Hepatocyte (in vitro differentiated cells): Measurements from ENCODE around the gene NEU3.

Experiments
- EZH2phosphoT487 ChIP-seq: fragments of 200-600 bp; sonication (generic); IDR thresholded peaks from one replicate; pipeline ENCODE4 v1.6.1; 2018; ENCODE audit warnings: antibody characterized with exemption, mild to moderate bottlenecking, low read depth, moderate library complexity; ENCODE audit not compliant: unreplicated experiment, severe bottlenecking
- TF ChIP-seq, protein P1 (sequence below): fragments of 200-600 bp; sonication (generic); IDR thresholded peaks from 2 replicates; pipeline ENCODE4 v1.5.1; 2016; ENCODE audit warnings: antibody characterized with exemption, mild to moderate bottlenecking; ENCODE audit not compliant: poor library complexity

DNA sequence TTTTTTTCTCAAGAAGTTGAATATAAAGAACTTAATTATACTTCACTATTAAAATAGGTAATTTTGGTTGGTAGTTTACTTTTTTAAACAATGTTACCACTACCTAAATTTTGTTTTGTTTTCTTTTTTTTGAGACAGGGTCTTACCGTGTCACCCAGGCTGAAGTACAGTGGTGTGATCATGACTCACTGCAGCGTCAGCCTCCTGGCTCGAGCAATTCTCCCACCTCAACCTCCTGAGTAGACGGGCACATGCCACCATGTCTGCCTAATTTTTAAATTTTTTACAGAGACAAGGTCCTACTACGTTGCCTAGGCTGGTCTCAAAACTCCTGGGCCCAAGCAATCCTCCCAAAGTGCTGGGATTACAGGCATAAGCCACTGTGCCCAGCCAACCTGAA, 22.1 kb upstream of the NEU3 start:
- TF ChIP-seq, protein P1, sequence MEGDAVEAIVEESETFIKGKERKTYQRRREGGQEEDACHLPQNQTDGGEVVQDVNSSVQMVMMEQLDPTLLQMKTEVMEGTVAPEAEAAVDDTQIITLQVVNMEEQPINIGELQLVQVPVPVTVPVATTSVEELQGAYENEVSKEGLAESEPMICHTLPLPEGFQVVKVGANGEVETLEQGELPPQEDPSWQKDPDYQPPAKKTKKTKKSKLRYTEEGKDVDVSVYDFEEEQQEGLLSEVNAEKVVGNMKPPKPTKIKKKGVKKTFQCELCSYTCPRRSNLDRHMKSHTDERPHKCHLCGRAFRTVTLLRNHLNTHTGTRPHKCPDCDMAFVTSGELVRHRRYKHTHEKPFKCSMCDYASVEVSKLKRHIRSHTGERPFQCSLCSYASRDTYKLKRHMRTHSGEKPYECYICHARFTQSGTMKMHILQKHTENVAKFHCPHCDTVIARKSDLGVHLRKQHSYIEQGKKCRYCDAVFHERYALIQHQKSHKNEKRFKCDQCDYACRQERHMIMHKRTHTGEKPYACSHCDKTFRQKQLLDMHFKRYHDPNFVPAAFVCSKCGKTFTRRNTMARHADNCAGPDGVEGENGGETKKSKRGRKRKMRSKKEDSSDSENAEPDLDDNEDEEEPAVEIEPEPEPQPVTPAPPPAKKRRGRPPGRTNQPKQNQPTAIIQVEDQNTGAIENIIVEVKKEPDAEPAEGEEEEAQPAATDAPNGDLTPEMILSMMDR, result no peak
- TF ChIP-seq EZH2phosphoT487, result no peak
